SK-N-SH (cell line): Measurements from ENCODE around the gene PLA2G4E. TPM values are rescaled to one million over a fixed set of nuclear protein-coding genes. Genes with fewer than 3 reads are reported as not detected.

ENCODE experiments used
- CTCF ChIA-PET: fragments of 300-600, 350-600 bp; formaldehyde crosslinking; extraction: SDS; loops from one replicate; lab custom pipeline; 2021; lab: Yijun Ruan, JAX
- POLR2A ChIA-PET: fragments of 350-600 bp; sonication (Branson Sonifier 250); formaldehyde crosslinking; extraction: SDS; loops from one replicate; lab custom pipeline; 2020; ENCODE audit warnings: antibody characterized with exemption, inconsistent platforms; lab: Yijun Ruan, JAX
- DNase-seq: peaks from one replicate; pipeline ENCODE4 v3.0.0; 2012
- H2AFZ ChIP-seq: fragments of 200-600 bp; sonication (generic); 2 replicates; pipeline ENCODE4 v1.8.1; 2016; ENCODE audit warnings: antibody characterized with exemption, mild to moderate bottlenecking, low read depth
- H3F3A ChIP-seq: fragments of 200-600 bp; sonication (generic); replicated peaks from 2 replicates; pipeline ENCODE3; 2016; ENCODE audit warnings: antibody characterized with exemption, mild to moderate bottlenecking; ENCODE audit not compliant: insufficient read depth
- H3K27ac ChIP-seq, 2 experiments: fragments of 200-500 bp in 1 of 2; fragments of 200-600 bp in 1 of 2; sonication (Bioruptor generic) in 1 of 2; sonication (generic), shearing (Covaris generic) in 1 of 2; 2 replicates each; pipeline versions ENCODE4 v1.5.1 to v1.6.1; 2014 to 2016; ENCODE audit warnings: low read depth in 2 of 2, inconsistent platforms in 1 of 2, low read length in 1 of 2, mild to moderate bottlenecking in 1 of 2, mixed read lengths in 1 of 2
- H3K27me3 ChIP-seq: fragments of 200-600 bp; sonication (generic), shearing (Covaris generic); 2 replicates; pipeline ENCODE4 v1.6.1; 2016; ENCODE audit warnings: mixed run types; ENCODE audit not compliant: insufficient read depth
- H3K36me3 ChIP-seq, 2 experiments: fragments of 200-500 bp in 1 of 2; fragments of 200-600 bp in 1 of 2; sonication (Bioruptor generic) in 1 of 2; sonication (generic) in 1 of 2; replicated peaks in 1 of 2; 2 replicates each; pipeline versions ENCODE3 to v1.5.1; 2014 to 2016; ENCODE audit warnings: low read length in 1 of 2, mild to moderate bottlenecking in 1 of 2; ENCODE audit not compliant: insufficient read depth in 2 of 2, control insufficient read depth in 1 of 2
- H3K4me1 ChIP-seq, 2 experiments: fragments of 200-500 bp in 1 of 2; fragments of 200-600 bp in 1 of 2; sonication (Bioruptor generic) in 1 of 2; sonication (generic), shearing (Covaris generic) in 1 of 2; 2 replicates each; pipeline versions ENCODE4 v1.5.1 to v1.6.1; 2014 to 2016; ENCODE audit warnings: low read depth in 1 of 2, low read length in 1 of 2, mixed run types in 1 of 2; ENCODE audit not compliant: insufficient read depth in 2 of 2, control insufficient read depth in 1 of 2
- H3K4me2 ChIP-seq: fragments of 200-600 bp; sonication (generic), shearing (Covaris generic); 2 replicates; pipeline ENCODE4 v1.6.1; 2017; ENCODE audit warnings: mixed run types
- H3K4me3 ChIP-seq, 2 experiments: fragments of 200-500 bp in 1 of 2; fragments of 200-600 bp in 1 of 2; sonication (Bioruptor generic) in 1 of 2; sonication (generic), shearing (Covaris generic) in 1 of 2; 2 replicates each; pipeline versions ENCODE4 v1.5.1 to v1.8.1; 2014 to 2016; ENCODE audit warnings: low read depth in 2 of 2, inconsistent platforms in 1 of 2, low read length in 1 of 2, mild to moderate bottlenecking in 1 of 2, mixed read lengths in 1 of 2, moderate library complexity in 1 of 2
- H3K79me2 ChIP-seq: fragments of 200-600 bp; sonication (generic); 2 replicates; pipeline ENCODE4 v1.8.1; 2017; ENCODE audit warnings: mild to moderate bottlenecking; ENCODE audit not compliant: insufficient read depth
- H3K9ac ChIP-seq: fragments of 200-600 bp; sonication (generic); 2 replicates; pipeline ENCODE4 v1.6.1; 2017; ENCODE audit warnings: mixed run types
- H3K9me2 ChIP-seq: fragments of 200-600 bp; sonication (generic); 2 replicates; pipeline ENCODE4 v1.6.1; 2017; ENCODE audit warnings: mixed run types
- H3K9me3 ChIP-seq: fragments of 200-600 bp; sonication (generic); 2 replicates; pipeline ENCODE4 v1.6.1; 2017; ENCODE audit warnings: mixed run types, mild to moderate bottlenecking, moderate library complexity
- H4K20me1 ChIP-seq: fragments of 200-600 bp; sonication (generic); 2 replicates; pipeline ENCODE4 v1.6.1; 2017; ENCODE audit warnings: mild to moderate bottlenecking, mixed run types; ENCODE audit not compliant: insufficient read depth
- CHD2 ChIP-seq: fragments of 150-350 bp; IDR thresholded peaks from 2 replicates; pipeline ENCODE4 v1.6.1; 2018; ENCODE audit warnings: low read length; ENCODE audit not compliant: partially characterized antibody
- EP300 ChIP-seq, 2 experiments: IDR thresholded peaks; 2 replicates each; pipeline versions ENCODE4 v1.4.0 to v1.6.1; 2012; ENCODE audit warnings: borderline replicate concordance in 1 of 2, low read depth in 1 of 2, low read length in 1 of 2
- FOSL2 ChIP-seq: IDR thresholded peaks from 2 replicates; pipeline ENCODE4 v1.4.0; 2012; ENCODE audit warnings: low read depth, mild to moderate bottlenecking, moderate library complexity, borderline replicate concordance
- FOXJ3 ChIP-seq: sonication (generic); formaldehyde crosslinking; IDR thresholded peaks from 2 replicates; pipeline ENCODE4 v1.5.1; 2020; ENCODE audit warnings: mild to moderate bottlenecking, missing genetic modification reagents
- FOXM1 ChIP-seq: IDR thresholded peaks from 2 replicates; pipeline ENCODE4 v1.4.0; 2012; ENCODE audit warnings: low read depth, mild to moderate bottlenecking
- GATA2 ChIP-seq: sonication (generic); formaldehyde crosslinking; IDR thresholded peaks from 2 replicates; pipeline ENCODE4 v1.5.0; 2020; ENCODE audit warnings: mild to moderate bottlenecking, missing genetic modification reagents
- NRF1 ChIP-seq: IDR thresholded peaks from 2 replicates; pipeline ENCODE4 v1.6.1; 2012; ENCODE audit warnings: low read depth, mild to moderate bottlenecking, low read length
- RAD21 ChIP-seq: IDR thresholded peaks from 2 replicates; pipeline ENCODE4 v1.6.1; 2012; ENCODE audit warnings: mild to moderate bottlenecking, low read length
- RFX5 ChIP-seq: IDR thresholded peaks from 2 replicates; pipeline ENCODE4 v1.6.1; 2012; ENCODE audit warnings: mild to moderate bottlenecking, improper control_type of control experiment, low read length
- SIN3A ChIP-seq: IDR thresholded peaks from 2 replicates; pipeline ENCODE4 v1.6.1; 2012; ENCODE audit warnings: low read depth, mild to moderate bottlenecking, low read length, moderate library complexity, borderline replicate concordance
- TCF12 ChIP-seq: IDR thresholded peaks from 2 replicates; pipeline ENCODE4 v1.4.0; 2012
- WGBS: methylation state at CpG from one replicate; pipeline ENCODE4 v1.1.6; 2017; ENCODE audit warnings: low lambda C conversion rate; 5-methylcytosine and 5-hydroxymethylcytosine counted together
- polyA plus RNA-seq, 3 experiments: library from polyadenylated mRNA; depleted of rRNA; stranded (reverse); fragments of >200 nt; gene quantifications; 2 replicates each; pipeline ENCODE4 v1.2.3, GENCODE V29; 2012
- TF ChIP-seq, protein P1 (sequence below): IDR thresholded peaks from 2 replicates; pipeline ENCODE4; 2012
- TF ChIP-seq, protein P2 (sequence below): IDR thresholded peaks from 2 replicates; pipeline ENCODE4 v1.4.0; 2012; ENCODE audit warnings: low read depth
- TF ChIP-seq, protein P3 (sequence below): IDR thresholded peaks from 2 replicates; pipeline ENCODE4 v1.4.0; 2012; ENCODE audit warnings: low read depth, borderline replicate concordance
- TF ChIP-seq, protein P4 (sequence below): IDR thresholded peaks from 2 replicates; pipeline ENCODE4 v1.6.1; 2012; ENCODE audit warnings: mild to moderate bottlenecking, low read depth, low read length, moderate library complexity
- TF ChIP-seq, protein P5 (sequence below): fragments of 150-350 bp; IDR thresholded peaks from 2 replicates; pipeline ENCODE4 v1.6.1; 2016; ENCODE audit warnings: mild to moderate bottlenecking, low read depth, low read length

The PLA2G4E gene
- polyA plus RNA-seq, 1 of the 3 experiments (the other 2 are of a cell fraction) = not detected

DNA sequence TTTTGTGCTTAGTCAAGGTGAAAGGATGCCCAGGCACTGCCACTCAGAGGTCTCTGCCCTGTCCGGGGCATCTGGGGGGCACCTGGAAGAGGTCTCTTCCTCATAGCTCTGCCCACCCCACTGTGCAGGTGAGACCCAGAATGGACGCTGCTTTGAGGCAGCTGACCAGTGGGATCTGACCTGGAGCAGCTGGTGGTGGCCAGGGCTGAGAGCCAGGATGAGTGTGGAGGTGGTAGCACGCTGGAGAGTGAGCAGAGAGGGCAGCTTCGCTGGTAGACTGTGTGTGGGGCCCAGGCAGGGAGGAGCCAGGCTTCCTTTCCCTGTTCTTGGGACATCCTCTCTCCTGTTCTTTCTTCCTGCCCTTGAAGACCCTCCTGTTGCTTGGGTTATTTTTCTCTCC lies 32.2 kb upstream of the PLA2G4E start (continued):
- TF ChIP-seq RFX5 (no peak), SIN3A (no peak), FOXJ3 (CRISPR knock-in tag) (no peak)
- TF ChIP-seq, protein P1, sequence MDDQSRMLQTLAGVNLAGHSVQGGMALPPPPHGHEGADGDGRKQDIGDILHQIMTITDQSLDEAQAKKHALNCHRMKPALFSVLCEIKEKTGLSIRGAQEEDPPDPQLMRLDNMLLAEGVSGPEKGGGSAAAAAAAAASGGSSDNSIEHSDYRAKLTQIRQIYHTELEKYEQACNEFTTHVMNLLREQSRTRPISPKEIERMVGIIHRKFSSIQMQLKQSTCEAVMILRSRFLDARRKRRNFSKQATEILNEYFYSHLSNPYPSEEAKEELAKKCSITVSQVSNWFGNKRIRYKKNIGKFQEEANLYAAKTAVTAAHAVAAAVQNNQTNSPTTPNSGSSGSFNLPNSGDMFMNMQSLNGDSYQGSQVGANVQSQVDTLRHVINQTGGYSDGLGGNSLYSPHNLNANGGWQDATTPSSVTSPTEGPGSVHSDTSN = no peak

DNA sequence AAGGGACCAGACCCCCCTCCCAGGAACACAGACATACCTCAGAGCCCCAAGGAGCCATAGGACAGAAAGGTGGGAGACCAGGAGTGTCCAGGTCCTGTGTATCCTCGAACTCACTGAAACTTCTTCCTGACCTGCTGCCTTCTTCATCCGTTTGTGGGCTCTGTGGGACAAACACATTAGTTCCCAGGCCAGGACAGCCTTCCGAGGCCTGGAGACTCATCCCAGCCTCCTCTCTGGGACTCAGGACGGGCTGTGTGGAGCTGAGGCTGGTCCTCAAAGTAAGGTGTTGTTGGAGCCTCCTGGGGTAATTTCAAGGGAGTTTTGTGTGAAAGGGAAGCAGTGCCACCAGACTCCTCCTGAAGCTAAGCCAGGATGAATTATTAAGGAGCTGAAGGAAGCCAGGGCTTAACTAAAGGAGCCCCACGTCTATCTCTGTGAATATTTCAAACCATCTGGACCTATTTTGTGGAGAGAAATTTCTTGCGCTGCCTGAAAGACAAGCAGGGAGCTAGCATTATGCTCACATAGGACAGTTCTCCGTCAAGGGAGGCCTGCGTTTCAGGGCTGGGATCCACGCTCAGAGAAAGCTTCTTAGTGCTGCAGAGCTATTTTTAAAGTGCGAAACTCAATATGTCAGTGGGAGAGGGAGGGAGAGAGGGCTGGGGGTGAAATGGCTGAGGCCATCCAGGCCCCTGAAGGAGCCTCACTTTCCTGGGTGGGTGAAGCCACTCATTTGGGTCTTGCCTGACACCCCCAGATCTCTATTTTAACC lies 29.8 kb upstream of the PLA2G4E start:
- H3K27me3 ChIP-seq = peaks cover 20% of the 10 kb centered on the region; the same call in 1 of the 2 replicates
- H2AFZ ChIP-seq = no peak overlapping the region
- no peaks in the 10 kb centered on the region for H3K9me3 ChIP-seq
- DNase-seq = no peak
- H3K4me1 ChIP-seq = no peaks in the 10 kb centered on the region; a peak in 2 of 4 replicates
- H3K9ac ChIP-seq = no peak overlapping the region
- 53% methylated on average over 8 of the region's 10 CpGs for WGBS
- H3K36me3 ChIP-seq = no peaks in the 10 kb centered on the region
- no peak for TF ChIP-seq TCF12
- no peak for TF ChIP-seq GATA2
- TF ChIP-seq RAD21 = no peak
- TF ChIP-seq FOXM1 = no peak
- no peak for TF ChIP-seq NRF1
- TF ChIP-seq, protein P2, sequence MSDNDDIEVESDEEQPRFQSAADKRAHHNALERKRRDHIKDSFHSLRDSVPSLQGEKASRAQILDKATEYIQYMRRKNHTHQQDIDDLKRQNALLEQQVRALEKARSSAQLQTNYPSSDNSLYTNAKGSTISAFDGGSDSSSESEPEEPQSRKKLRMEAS = no peak
- no peak overlapping the region for H3K4me2 ChIP-seq
- POLR2A ChIA-PET = no interaction called here
- CTCF ChIA-PET = interaction anchor here (0.5 to 8.6 kb wide), 6 partner anchors 9 to 227 kb away, joined by 3 to 165 read pairs (median 3); no protein-coding TSS in a partner anchor
- H3K27ac ChIP-seq = no peak overlapping the region
- H3K79me2 ChIP-seq = no peaks in the 10 kb centered on the region
- H3K4me3 ChIP-seq = no peak overlapping the region
- no peaks in the 10 kb centered on the region for H3F3A ChIP-seq
- no peaks in the 10 kb centered on the region for H3K9me2 ChIP-seq
- H4K20me1 ChIP-seq = no peaks in the 10 kb centered on the region

DNA sequence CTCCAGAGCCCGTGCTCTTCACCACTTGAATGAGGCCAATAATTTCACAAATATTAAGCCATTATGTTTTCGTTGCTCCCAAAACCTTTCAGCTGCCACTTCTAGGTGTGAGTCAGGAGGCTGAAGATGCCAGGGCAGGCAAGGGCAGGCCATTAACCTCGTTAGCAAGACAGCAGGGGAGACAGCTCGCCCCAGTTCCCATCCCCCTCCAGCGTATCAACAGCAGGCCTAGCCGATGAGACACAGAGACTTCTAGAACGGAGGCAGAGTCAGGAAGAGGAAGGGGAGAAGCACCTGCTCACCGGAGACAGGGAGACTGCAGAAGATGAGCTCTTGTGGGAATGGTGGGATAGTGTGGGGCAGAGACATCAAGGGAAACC lies 28.0 kb upstream of the PLA2G4E start:
- H3K4me3 ChIP-seq = no peak overlapping the region
- DNase-seq = no peak
- H4K20me1 ChIP-seq = no peaks in the 10 kb centered on the region
- H3K4me2 ChIP-seq = no peak overlapping the region
- no peaks in the 10 kb centered on the region for H3K9me3 ChIP-seq
- H3K36me3 ChIP-seq = no peaks in the 10 kb centered on the region
- no peaks in the 10 kb centered on the region for H3F3A ChIP-seq
- no peak overlapping the region for H3K27ac ChIP-seq
- CTCF ChIA-PET = interaction anchor here (0.6 to 4.6 kb wide), 3 partner anchors 7 to 36 kb away, joined by 3 to 30 read pairs (median 8); no protein-coding TSS in a partner anchor
- H3K79me2 ChIP-seq = no peaks in the 10 kb centered on the region
- whole genome bisulfite sequencing = 48% methylated on average over 8 of the region's 8 CpGs
- H2AFZ ChIP-seq = no peak overlapping the region
- no peaks in the 10 kb centered on the region for H3K9me2 ChIP-seq
- POLR2A ChIA-PET = no interaction called here
- H3K27me3 ChIP-seq = peaks cover 20% of the 10 kb centered on the region; the same call in 1 of the 2 replicates
- H3K9ac ChIP-seq = no peak overlapping the region
- H3K4me1 ChIP-seq = no peaks in the 10 kb centered on the region; a peak in 1 of 4 replicates
- TF ChIP-seq, protein P2 = no peak
- TF ChIP-seq FOSL2 (no peak), RAD21 (no peak), CHD2 (no peak), FOXM1 (no peak), EP300 (IDR thresholded peaks at IDR 0.05; ENCODE audit: borderline replicate concordance in 1 of 2, low read depth in 1 of 2, low read length in 1 of 2) (no peak), GATA2 (no peak)
- TF ChIP-seq, protein P3, sequence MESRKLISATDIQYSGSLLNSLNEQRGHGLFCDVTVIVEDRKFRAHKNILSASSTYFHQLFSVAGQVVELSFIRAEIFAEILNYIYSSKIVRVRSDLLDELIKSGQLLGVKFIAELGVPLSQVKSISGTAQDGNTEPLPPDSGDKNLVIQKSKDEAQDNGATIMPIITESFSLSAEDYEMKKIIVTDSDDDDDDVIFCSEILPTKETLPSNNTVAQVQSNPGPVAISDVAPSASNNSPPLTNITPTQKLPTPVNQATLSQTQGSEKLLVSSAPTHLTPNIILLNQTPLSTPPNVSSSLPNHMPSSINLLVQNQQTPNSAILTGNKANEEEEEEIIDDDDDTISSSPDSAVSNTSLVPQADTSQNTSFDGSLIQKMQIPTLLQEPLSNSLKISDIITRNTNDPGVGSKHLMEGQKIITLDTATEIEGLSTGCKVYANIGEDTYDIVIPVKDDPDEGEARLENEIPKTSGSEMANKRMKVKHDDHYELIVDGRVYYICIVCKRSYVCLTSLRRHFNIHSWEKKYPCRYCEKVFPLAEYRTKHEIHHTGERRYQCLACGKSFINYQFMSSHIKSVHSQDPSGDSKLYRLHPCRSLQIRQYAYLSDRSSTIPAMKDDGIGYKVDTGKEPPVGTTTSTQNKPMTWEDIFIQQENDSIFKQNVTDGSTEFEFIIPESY = no peak
- TF ChIP-seq, protein P4, sequence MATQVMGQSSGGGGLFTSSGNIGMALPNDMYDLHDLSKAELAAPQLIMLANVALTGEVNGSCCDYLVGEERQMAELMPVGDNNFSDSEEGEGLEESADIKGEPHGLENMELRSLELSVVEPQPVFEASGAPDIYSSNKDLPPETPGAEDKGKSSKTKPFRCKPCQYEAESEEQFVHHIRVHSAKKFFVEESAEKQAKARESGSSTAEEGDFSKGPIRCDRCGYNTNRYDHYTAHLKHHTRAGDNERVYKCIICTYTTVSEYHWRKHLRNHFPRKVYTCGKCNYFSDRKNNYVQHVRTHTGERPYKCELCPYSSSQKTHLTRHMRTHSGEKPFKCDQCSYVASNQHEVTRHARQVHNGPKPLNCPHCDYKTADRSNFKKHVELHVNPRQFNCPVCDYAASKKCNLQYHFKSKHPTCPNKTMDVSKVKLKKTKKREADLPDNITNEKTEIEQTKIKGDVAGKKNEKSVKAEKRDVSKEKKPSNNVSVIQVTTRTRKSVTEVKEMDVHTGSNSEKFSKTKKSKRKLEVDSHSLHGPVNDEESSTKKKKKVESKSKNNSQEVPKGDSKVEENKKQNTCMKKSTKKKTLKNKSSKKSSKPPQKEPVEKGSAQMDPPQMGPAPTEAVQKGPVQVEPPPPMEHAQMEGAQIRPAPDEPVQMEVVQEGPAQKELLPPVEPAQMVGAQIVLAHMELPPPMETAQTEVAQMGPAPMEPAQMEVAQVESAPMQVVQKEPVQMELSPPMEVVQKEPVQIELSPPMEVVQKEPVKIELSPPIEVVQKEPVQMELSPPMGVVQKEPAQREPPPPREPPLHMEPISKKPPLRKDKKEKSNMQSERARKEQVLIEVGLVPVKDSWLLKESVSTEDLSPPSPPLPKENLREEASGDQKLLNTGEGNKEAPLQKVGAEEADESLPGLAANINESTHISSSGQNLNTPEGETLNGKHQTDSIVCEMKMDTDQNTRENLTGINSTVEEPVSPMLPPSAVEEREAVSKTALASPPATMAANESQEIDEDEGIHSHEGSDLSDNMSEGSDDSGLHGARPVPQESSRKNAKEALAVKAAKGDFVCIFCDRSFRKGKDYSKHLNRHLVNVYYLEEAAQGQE = no peak
- TF ChIP-seq, protein P5, sequence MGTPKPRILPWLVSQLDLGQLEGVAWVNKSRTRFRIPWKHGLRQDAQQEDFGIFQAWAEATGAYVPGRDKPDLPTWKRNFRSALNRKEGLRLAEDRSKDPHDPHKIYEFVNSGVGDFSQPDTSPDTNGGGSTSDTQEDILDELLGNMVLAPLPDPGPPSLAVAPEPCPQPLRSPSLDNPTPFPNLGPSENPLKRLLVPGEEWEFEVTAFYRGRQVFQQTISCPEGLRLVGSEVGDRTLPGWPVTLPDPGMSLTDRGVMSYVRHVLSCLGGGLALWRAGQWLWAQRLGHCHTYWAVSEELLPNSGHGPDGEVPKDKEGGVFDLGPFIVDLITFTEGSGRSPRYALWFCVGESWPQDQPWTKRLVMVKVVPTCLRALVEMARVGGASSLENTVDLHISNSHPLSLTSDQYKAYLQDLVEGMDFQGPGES = no peak
